ENCODE data around the gene PA2G4.
"Not testable (repeated sequence)": the region's sequence is repeated elsewhere in the genome, so short reads cannot be mapped to it uniquely, and the experiment has no call there.

Gene PA2G4

GRCh38 chr12:56152756-56153677 lies 48.7 kb downstream of the PA2G4 start:
- no peak for DNase-seq (ENCODE audit: low read depth in 2 of 2)

GRCh38 chr12:56153678-56154065 lies 49.3 kb downstream of the PA2G4 start:
- DNase-seq (ENCODE audit: low read depth in 2 of 2) = no peak

- no peak for DNase-seq (ENCODE audit: low read depth in 2 of 2)
Measured at GRCh38 chr12:56154246-56154771, 50.0 kb downstream of the PA2G4 start.

- DNase-seq (ENCODE audit: low read depth in 2 of 2) = no peak
Measured at GRCh38 chr12:56154818-56155217, 50.5 kb downstream of the PA2G4 start.

- no peak for DNase-seq (ENCODE audit: low read depth in 2 of 2)
Measured at GRCh38 chr12:56155256-56155845, 51.0 kb downstream of the PA2G4 start.

GRCh38 chr12:56156464-56157200 lies 52.3 kb downstream of the PA2G4 start:
- not testable (repeated sequence) for DNase-seq (ENCODE audit: low read depth in 2 of 2)

- no peak for DNase-seq (ENCODE audit: low read depth in 2 of 2)
Measured at GRCh38 chr12:56157201-56158028, 53.1 kb downstream of the PA2G4 start.

GRCh38 chr12:56158029-56158925 lies 53.9 kb downstream of the PA2G4 start, which contains the start of gene MYL6:
Gene MYL6, plus strand, starts transcription at chr12:56158359. Its CDS starts 43 bp downstream, at chr12:56158402.
- DNase-seq (ENCODE audit: low read depth in 2 of 2) = peak; percentile 65 to 85

- no peak for DNase-seq (ENCODE audit: low read depth in 2 of 2)
Measured at GRCh38 chr12:56158926-56159461, 54.6 kb downstream of the PA2G4 start.

GRCh38 chr12:56159482-56160192 lies 55.3 kb downstream of the PA2G4 start:
- no peak for DNase-seq (ENCODE audit: low read depth in 2 of 2)

- peak in 1 of 2 donors; percentile 17 for DNase-seq (ENCODE audit: low read depth in 2 of 2)
Measured at GRCh38 chr12:56160193-56160763, 55.9 kb downstream of the PA2G4 start.

GRCh38 chr12:56160894-56161689 lies 56.7 kb downstream of the PA2G4 start:
- no peak for DNase-seq (ENCODE audit: low read depth in 2 of 2)

GRCh38 chr12:56161690-56162351 lies 57.5 kb downstream of the PA2G4 start:
- no peak for DNase-seq (ENCODE audit: low read depth in 2 of 2)

GRCh38 chr12:56162468-56163290 lies 58.3 kb downstream of the PA2G4 start:
- no peak for DNase-seq (ENCODE audit: low read depth in 2 of 2)
